ENCODE results near the gene ELMO1. TPM values are rescaled to one million over a fixed set of nuclear protein-coding genes. Genes with fewer than 3 reads are reported as not detected.

Gene ELMO1
- total RNA-seq, 1 experiment from 2014 or later, result not detected

DNA sequence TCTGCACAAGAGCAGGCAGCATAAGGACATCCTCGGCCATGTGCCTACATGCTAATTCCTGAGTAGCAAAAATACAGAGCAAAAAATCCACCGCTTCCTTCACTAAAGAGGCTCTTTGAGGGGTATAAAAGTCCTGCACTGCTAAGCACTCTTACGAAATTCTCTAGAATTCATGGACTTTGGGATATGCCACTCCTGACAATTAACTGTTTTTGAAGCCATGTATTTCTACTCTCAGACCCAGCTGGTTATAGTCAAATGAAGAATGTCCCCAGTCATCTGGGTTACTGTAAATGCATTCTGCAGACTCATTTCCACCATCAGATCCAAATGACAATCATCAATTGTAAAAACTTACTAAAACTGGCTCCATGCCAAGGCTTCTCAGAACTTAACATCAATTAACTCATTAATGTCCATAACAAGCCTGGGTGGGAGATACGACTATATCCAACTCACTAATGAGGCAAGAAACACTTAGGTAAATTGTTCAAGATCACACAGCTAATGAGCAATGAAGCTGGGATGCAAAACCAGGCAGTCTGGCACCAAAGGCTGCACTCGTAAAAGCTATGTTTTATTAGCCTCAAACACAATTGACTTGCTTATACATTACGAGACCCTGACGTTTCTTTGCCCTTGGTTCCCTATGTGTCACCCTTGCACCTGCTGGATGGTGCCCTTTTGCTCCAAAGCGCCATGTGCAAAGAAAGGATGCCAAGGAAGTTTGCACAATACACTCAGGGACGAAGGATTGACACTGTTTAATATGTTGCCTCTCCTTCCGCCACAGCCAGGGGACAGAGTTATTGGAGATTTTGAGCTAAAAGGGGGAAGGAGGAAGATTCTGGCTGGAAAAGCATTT is 250.4 kb downstream of the ELMO1 start:
- Histone ChIP-seq H3K9me2 (replicated peaks; ENCODE audit: low read length) (no peaks in the 10 kb centered on the region), H3F3A (ENCODE audit: low read length, unreplicated experiment) (no peaks in the 10 kb centered on the region), H3K79me2 (ENCODE audit: low read length) (no peaks in the 10 kb centered on the region), H3K4me1 (ENCODE audit: insufficient read depth, low read length) (no peaks in the 10 kb centered on the region), H3K9ac (ENCODE audit: low read length) (no peak overlapping the region), H3K27me3 (ENCODE audit: low read length) (peaks cover 18% of the 10 kb centered on the region; the same call in 1 of the 2 replicates), H3K4me2 (ENCODE audit: low read length) (no peak overlapping the region), H3K27ac (ENCODE audit: low read length) (no peak overlapping the region), H3K4me3 (ENCODE audit: low read length) (no peak overlapping the region), H2AFZ (ENCODE audit: low read length) (no peak overlapping the region), H4K20me1 (ENCODE audit: low read length) (no peaks in the 10 kb centered on the region), H3K9me3 (ENCODE audit: low read length) (no peaks in the 10 kb centered on the region), H3K36me3 (ENCODE audit: low read depth, low read length) (no peaks in the 10 kb centered on the region)
- no peak for TF ChIP-seq EZH2phosphoT487 (IDR thresholded peaks at IDR 0.05; ENCODE audit: borderline replicate concordance, low read length)
- TF ChIP-seq, protein P1, sequence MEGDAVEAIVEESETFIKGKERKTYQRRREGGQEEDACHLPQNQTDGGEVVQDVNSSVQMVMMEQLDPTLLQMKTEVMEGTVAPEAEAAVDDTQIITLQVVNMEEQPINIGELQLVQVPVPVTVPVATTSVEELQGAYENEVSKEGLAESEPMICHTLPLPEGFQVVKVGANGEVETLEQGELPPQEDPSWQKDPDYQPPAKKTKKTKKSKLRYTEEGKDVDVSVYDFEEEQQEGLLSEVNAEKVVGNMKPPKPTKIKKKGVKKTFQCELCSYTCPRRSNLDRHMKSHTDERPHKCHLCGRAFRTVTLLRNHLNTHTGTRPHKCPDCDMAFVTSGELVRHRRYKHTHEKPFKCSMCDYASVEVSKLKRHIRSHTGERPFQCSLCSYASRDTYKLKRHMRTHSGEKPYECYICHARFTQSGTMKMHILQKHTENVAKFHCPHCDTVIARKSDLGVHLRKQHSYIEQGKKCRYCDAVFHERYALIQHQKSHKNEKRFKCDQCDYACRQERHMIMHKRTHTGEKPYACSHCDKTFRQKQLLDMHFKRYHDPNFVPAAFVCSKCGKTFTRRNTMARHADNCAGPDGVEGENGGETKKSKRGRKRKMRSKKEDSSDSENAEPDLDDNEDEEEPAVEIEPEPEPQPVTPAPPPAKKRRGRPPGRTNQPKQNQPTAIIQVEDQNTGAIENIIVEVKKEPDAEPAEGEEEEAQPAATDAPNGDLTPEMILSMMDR (conservative IDR thresholded peaks at IDR 0.05; ENCODE audit: low read depth, low read length), result no peak
- POLR2A ChIA-PET (ENCODE audit: unreplicated experiment), result no interaction called here
- no TSS peak for BruUV-seq (replicated peaks)
- ATAC-seq (peak; percentile 27; the same call in 1 of the 2 replicates), DNase-seq (no peak)
- CTCF ChIA-PET, result interaction anchor here (0.6 to 1.3 kb wide), 7 partner anchors 16 to 825 kb away, joined by 3 to 7 read pairs (median 3); no protein-coding TSS in a partner anchor
- intact Hi-C loops (cut with micrococcal nuclease), result loop anchor here (5.0 kb wide), 2 partner anchors 171 to 211 kb away; no protein-coding TSS in a partner anchor

DNA sequence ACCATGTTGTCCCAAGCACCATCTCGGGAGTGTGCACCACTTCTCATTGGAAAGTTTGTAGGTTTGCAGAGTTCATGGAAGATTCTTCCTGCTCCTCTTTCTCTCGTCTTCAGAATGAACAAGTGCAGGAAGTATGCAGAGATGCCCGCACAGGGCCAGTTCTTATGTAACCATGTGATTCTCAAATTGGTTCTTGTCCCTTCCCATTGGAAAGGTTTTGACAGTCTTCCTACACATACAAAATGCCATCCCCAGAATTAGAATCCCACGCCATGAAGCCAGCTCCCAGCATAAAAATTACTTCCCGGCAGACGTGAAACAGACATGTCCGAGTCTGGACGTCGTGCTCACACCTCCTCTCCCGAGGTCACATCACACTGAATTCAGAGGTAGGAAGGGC is 251.6 kb downstream of the ELMO1 start:
- Histone ChIP-seq H3K4me3 (ENCODE audit: low read length) (no peak overlapping the region), H2AFZ (ENCODE audit: low read length) (no peak overlapping the region), H4K20me1 (ENCODE audit: low read length) (no peaks in the 10 kb centered on the region), H3K9ac (ENCODE audit: low read length) (no peak overlapping the region), H3K36me3 (ENCODE audit: low read depth, low read length) (no peaks in the 10 kb centered on the region), H3K9me3 (ENCODE audit: low read length) (no peaks in the 10 kb centered on the region), H3K27me3 (ENCODE audit: low read length) (peaks cover 18% of the 10 kb centered on the region; the same call in 1 of the 2 replicates), H3K27ac (ENCODE audit: low read length) (no peak overlapping the region), H3K9me2 (replicated peaks; ENCODE audit: low read length) (no peaks in the 10 kb centered on the region), H3F3A (ENCODE audit: low read length, unreplicated experiment) (no peaks in the 10 kb centered on the region), H3K4me2 (ENCODE audit: low read length) (no peak overlapping the region), H3K79me2 (ENCODE audit: low read length) (no peaks in the 10 kb centered on the region), H3K4me1 (ENCODE audit: insufficient read depth, low read length) (no peaks in the 10 kb centered on the region)
- TF ChIP-seq, protein P1 (conservative IDR thresholded peaks at IDR 0.05; ENCODE audit: low read depth, low read length), result no peak
- no peak for TF ChIP-seq EZH2 (IDR thresholded peaks at IDR 0.05; ENCODE audit: low read length, unreplicated experiment)
- no peak for TF ChIP-seq EZH2phosphoT487 (IDR thresholded peaks at IDR 0.05; ENCODE audit: borderline replicate concordance, low read length)
- no TSS peak for BruUV-seq (replicated peaks)
- intact Hi-C loops (cut with micrococcal nuclease), result loop anchor here (5.0 kb wide), 2 partner anchors 170 to 210 kb away; no protein-coding TSS in a partner anchor
- POLR2A ChIA-PET (ENCODE audit: unreplicated experiment), result no interaction called here
- CTCF ChIA-PET, result no interaction called here
- ATAC-seq (no peak), DNase-seq (no peak)

DNA sequence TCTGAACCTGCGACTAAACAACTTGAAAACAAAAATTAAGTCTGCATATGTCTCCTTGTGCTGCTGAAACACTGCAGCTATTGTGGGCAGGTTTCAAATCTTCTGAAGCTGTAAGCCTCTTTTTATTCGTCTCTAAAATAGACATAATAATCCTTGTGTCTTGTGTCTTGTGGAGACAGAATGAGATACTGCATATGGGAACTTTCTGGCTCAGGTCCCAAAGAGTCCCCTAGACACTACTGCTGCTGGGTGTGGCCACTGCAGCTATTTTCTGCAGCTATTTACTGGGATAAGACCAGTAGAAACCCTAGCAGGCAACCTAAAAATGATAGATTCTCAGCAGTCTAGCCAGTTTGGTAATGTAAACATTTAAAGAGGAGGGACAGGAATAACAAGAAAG is 252.0 kb downstream of the ELMO1 start:
- no peak overlapping the region for H2AFZ ChIP-seq (ENCODE audit: low read length)
- no peak overlapping the region for H3K4me2 ChIP-seq (ENCODE audit: low read length)
- no peaks in the 10 kb centered on the region for H3F3A ChIP-seq (ENCODE audit: low read length, unreplicated experiment)
- no peaks in the 10 kb centered on the region for H3K9me3 ChIP-seq (ENCODE audit: low read length)
- no peaks in the 10 kb centered on the region for H3K4me1 ChIP-seq (ENCODE audit: insufficient read depth, low read length)
- intact Hi-C loops (cut with micrococcal nuclease), result loop anchor here (5.0 kb wide), 2 partner anchors 169 to 209 kb away; no protein-coding TSS in a partner anchor
- no peak overlapping the region for H3K9ac ChIP-seq (ENCODE audit: low read length)
- ATAC-seq, result no peak
- H4K20me1 ChIP-seq (ENCODE audit: low read length), result no peaks in the 10 kb centered on the region
- H3K9me2 ChIP-seq (replicated peaks; ENCODE audit: low read length), result no peaks in the 10 kb centered on the region
- TF ChIP-seq EZH2phosphoT487 (IDR thresholded peaks at IDR 0.05; ENCODE audit: borderline replicate concordance, low read length) (no peak), EZH2 (IDR thresholded peaks at IDR 0.05; ENCODE audit: low read length, unreplicated experiment) (no peak)
- TF ChIP-seq, protein P1 (conservative IDR thresholded peaks at IDR 0.05; ENCODE audit: low read depth, low read length), result no peak
- DNase-seq, result no peak
- H3K4me3 ChIP-seq (ENCODE audit: low read length), result no peak overlapping the region
- H3K79me2 ChIP-seq (ENCODE audit: low read length), result no peaks in the 10 kb centered on the region
- POLR2A ChIA-PET (ENCODE audit: unreplicated experiment), result no interaction called here
- CTCF ChIA-PET, result no interaction called here
- peaks cover 18% of the 10 kb centered on the region; the same call in 1 of the 2 replicates for H3K27me3 ChIP-seq (ENCODE audit: low read length)
- H3K36me3 ChIP-seq (ENCODE audit: low read depth, low read length), result no peaks in the 10 kb centered on the region
- no TSS peak for BruUV-seq (replicated peaks)
- no peak overlapping the region for H3K27ac ChIP-seq (ENCODE audit: low read length)
